ENCODE data around the gene DCT. TPM values are rescaled to one million over a fixed set of nuclear protein-coding genes. Genes with fewer than 3 reads are reported as not detected.

The DCT gene
- total and polyA plus RNA-seq, 2 of the 4 experiments (the other 2 are of a cell fraction), result not detected

- BruUV-seq (replicated peaks), result no TSS peak
- CTCF ChIA-PET, result no interaction called here
- no peak overlapping the region for H3K4me2 ChIP-seq (ENCODE audit: low read depth, low read length)
These were observed 46.3 kb upstream of the DCT start for GRCh38 chr13:94525781-94526180.

More at GRCh38 chr13:94525781-94526180, 46.3 kb upstream of the DCT start:
- Histone ChIP-seq H4K5ac (ENCODE audit: low read depth, low read length) (no peak overlapping the region), H2BK5ac (ENCODE audit: low read depth, low read length, poor library complexity, severe bottlenecking) (no peak overlapping the region), H3K4me1 (ENCODE audit: control insufficient read depth, insufficient read depth, low read length) (no peaks in the 10 kb centered on the region), H4K91ac (ENCODE audit: insufficient read depth, low read depth, low read length) (no peak overlapping the region), H2BK120ac (ENCODE audit: low read depth, low read length) (no peak overlapping the region), H3K4ac (ENCODE audit: low read depth, low read length) (no peak overlapping the region), H3K27ac (ENCODE audit: insufficient read depth, low read length) (no peak overlapping the region), H3K9ac (ENCODE audit: low read depth, low read length) (no peak overlapping the region), H3K23ac (ENCODE audit: low read depth, low read length) (no peak overlapping the region), H2AK5ac (ENCODE audit: low read depth, low read length) (no peak overlapping the region), H3K9me1 (ENCODE audit: insufficient read depth, low read length) (no peaks in the 10 kb centered on the region), H3K18ac (ENCODE audit: low read depth, low read length) (no peak overlapping the region), H4K20me1 (ENCODE audit: insufficient read depth, low read length) (no peaks in the 10 kb centered on the region), H2BK15ac (ENCODE audit: low read depth, low read length) (no peak overlapping the region), H3K9me3 (ENCODE audit: control insufficient read depth, insufficient read depth, low read length) (no peaks in the 10 kb centered on the region), H3K4me3 (ENCODE audit: insufficient read depth, low read depth, low read length) (no peak overlapping the region), H3K36me3 (ENCODE audit: control insufficient read depth, insufficient read depth, low read length) (no peaks in the 10 kb centered on the region), H2AK9ac (replicated peaks; ENCODE audit: low read depth, low read length, poor library complexity) (no peak overlapping the region), H2BK20ac (ENCODE audit: low read depth, low read length) (no peak overlapping the region), H2AFZ (replicated peaks; ENCODE audit: low read length, poor library complexity) (no peak overlapping the region), H3K56ac (ENCODE audit: extremely low read depth, insufficient read depth, low read length) (no peak overlapping the region), H4K8ac (ENCODE audit: low read depth in 2 of 2, low read length in 2 of 2) (no peak overlapping the region), H3K27me3 (ENCODE audit: control insufficient read depth, insufficient read depth, low read length) (peaks cover 1% of the 10 kb centered on the region; the same call in 1 of the 2 replicates), H3K14ac (replicated peaks; ENCODE audit: low read depth, low read length) (no peak overlapping the region), H3K79me1 (ENCODE audit: low read depth in 1 of 2, low read length in 2 of 2) (no peaks in the 10 kb centered on the region)
- intact Hi-C loops (cut with micrococcal nuclease), result no loop called here
- POLR2A ChIA-PET (ENCODE audit: unreplicated experiment), result no interaction called here
- no peak for DNase-seq
- in situ Hi-C loops (cut with MboI; ENCODE audit: low sequenced_read_pairs), result no loop called here
- WGBS, 2 experiments (ENCODE audit: extremely low coverage in 2 of 2, insufficient read length in 1 of 2), result 33% methylated on average over 1 of the region's 2 CpGs; no CpG with 5 or more reads in 1 of the 2 experiments
- no peak for ATAC-seq (ENCODE audit: low read depth)
- TF ChIP-seq MAZ (IDR thresholded peaks at IDR 0.05; ENCODE audit: borderline replicate concordance, low read depth, low read length) (no peak), FOS (IDR thresholded peaks at IDR 0.05; ENCODE audit: low read depth, low read length) (no peak), CEBPB (IDR thresholded peaks at IDR 0.05; ENCODE audit: low read depth, low read length) (no peak), NFE2L2 (IDR thresholded peaks at IDR 0.05; ENCODE audit: low read depth, low read length) (no peak), MAFK (IDR thresholded peaks at IDR 0.05; ENCODE audit: low read depth, low read length) (no peak)
- dilution Hi-C loops (cut with HindIII; ENCODE audit: low sequenced_read_pairs, unreplicated experiment), result no loop called here

Data from IMR-90 (cell line).